SK-N-SH treated with all-trans-retinoic acid at 6 μM for 48 hours (cell line): ENCODE results near the gene LRPPRC.

ENCODE experiments used
- ARNTL ChIP-seq: fragments of 450-650 bp; formaldehyde crosslinking; IDR thresholded peaks from 2 replicates; pipeline ENCODE4 v1.5.0; 2020; ENCODE audit warnings: low read depth, mild to moderate bottlenecking, moderate library complexity, borderline replicate concordance
- CREB5 ChIP-seq: fragments of 250-450 bp; sonication (Bioruptor Pico); IDR thresholded peaks from 2 replicates; pipeline ENCODE4 v1.5.1; 2020; ENCODE audit warnings: low read depth, mild to moderate bottlenecking, moderate library complexity
- CSDC2 ChIP-seq: fragments of 250-450 bp; sonication (Bioruptor Pico); IDR thresholded peaks from 2 replicates; pipeline ENCODE4 v1.5.0; 2020; ENCODE audit warnings: mild to moderate bottlenecking, moderate library complexity
- SNAI2 ChIP-seq: fragments of 250-450 bp; sonication (Bioruptor Pico); IDR thresholded peaks from 2 replicates; pipeline ENCODE4 v1.5.0; 2020; ENCODE audit warnings: mild to moderate bottlenecking, moderate library complexity
- TOX ChIP-seq: fragments of 250-450 bp; sonication (Bioruptor Pico); IDR thresholded peaks from 2 replicates; pipeline ENCODE4 v1.8.0; 2021; ENCODE audit warnings: mild to moderate bottlenecking, moderate library complexity, borderline replicate concordance
- TSHZ2 ChIP-seq: fragments of 250-450 bp; sonication (Bioruptor Pico); IDR thresholded peaks from 2 replicates; pipeline ENCODE4 v1.5.0; 2020; ENCODE audit warnings: mild to moderate bottlenecking, moderate library complexity
- ZC3H10 ChIP-seq: fragments of 250-450 bp; sonication (Bioruptor Pico); IDR thresholded peaks from 2 replicates; pipeline ENCODE4 v1.5.1; 2021; ENCODE audit warnings: mild to moderate bottlenecking, moderate library complexity
- ZFP30 ChIP-seq: fragments of 450-650 bp; formaldehyde crosslinking; IDR thresholded peaks from 2 replicates; pipeline ENCODE4 v1.5.0; 2022; ENCODE audit warnings: mild to moderate bottlenecking, moderate library complexity
- ZNF565 ChIP-seq: fragments of 450-650 bp; formaldehyde crosslinking; conservative IDR thresholded peaks from 2 replicates; pipeline ENCODE4 v1.5.0; 2020; ENCODE audit warnings: low read depth, mild to moderate bottlenecking, moderate library complexity
- TF ChIP-seq, protein P1 (sequence below): fragments of 250-450 bp; sonication (Bioruptor Pico); IDR thresholded peaks from 2 replicates; pipeline ENCODE4 v1.8.0; 2020; ENCODE audit warnings: mild to moderate bottlenecking, moderate library complexity, borderline replicate concordance

- no peak for TF ChIP-seq ARNTL (CRISPR knock-in tag)
- TF ChIP-seq TSHZ2 = no peak
- TF ChIP-seq, protein P1, sequence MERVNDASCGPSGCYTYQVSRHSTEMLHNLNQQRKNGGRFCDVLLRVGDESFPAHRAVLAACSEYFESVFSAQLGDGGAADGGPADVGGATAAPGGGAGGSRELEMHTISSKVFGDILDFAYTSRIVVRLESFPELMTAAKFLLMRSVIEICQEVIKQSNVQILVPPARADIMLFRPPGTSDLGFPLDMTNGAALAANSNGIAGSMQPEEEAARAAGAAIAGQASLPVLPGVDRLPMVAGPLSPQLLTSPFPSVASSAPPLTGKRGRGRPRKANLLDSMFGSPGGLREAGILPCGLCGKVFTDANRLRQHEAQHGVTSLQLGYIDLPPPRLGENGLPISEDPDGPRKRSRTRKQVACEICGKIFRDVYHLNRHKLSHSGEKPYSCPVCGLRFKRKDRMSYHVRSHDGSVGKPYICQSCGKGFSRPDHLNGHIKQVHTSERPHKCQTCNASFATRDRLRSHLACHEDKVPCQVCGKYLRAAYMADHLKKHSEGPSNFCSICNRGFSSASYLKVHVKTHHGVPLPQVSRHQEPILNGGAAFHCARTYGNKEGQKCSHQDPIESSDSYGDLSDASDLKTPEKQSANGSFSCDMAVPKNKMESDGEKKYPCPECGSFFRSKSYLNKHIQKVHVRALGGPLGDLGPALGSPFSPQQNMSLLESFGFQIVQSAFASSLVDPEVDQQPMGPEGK = no peak
- no peak for TF ChIP-seq CREB5 (CRISPR knock-in tag)
- TF ChIP-seq TOX (CRISPR knock-in tag) = no peak
- no peak for TF ChIP-seq CSDC2
- TF ChIP-seq SNAI2 (CRISPR knock-in tag) = no peak
- TF ChIP-seq ZC3H10 (CRISPR knock-in tag) = no peak
- TF ChIP-seq ZFP30 = no peak
- TF ChIP-seq ZNF565 (CRISPR knock-in tag) = no peak
These were observed 114.8 kb downstream of the LRPPRC start for GRCh38 chr2:43880952-43881351.
